AG20443 (cell line): Measurements from ENCODE around the gene ZNF846.
"Not testable (repeated sequence)": the region's sequence is repeated elsewhere in the genome, so short reads cannot be mapped to it uniquely, and the experiment has no call there.

Source experiments
- DNase-seq: peaks from one replicate; pipeline ENCODE4 v3.0.0; 2012; ENCODE audit warnings: low spot score, mixed read lengths

Gene ZNF846

DNA sequence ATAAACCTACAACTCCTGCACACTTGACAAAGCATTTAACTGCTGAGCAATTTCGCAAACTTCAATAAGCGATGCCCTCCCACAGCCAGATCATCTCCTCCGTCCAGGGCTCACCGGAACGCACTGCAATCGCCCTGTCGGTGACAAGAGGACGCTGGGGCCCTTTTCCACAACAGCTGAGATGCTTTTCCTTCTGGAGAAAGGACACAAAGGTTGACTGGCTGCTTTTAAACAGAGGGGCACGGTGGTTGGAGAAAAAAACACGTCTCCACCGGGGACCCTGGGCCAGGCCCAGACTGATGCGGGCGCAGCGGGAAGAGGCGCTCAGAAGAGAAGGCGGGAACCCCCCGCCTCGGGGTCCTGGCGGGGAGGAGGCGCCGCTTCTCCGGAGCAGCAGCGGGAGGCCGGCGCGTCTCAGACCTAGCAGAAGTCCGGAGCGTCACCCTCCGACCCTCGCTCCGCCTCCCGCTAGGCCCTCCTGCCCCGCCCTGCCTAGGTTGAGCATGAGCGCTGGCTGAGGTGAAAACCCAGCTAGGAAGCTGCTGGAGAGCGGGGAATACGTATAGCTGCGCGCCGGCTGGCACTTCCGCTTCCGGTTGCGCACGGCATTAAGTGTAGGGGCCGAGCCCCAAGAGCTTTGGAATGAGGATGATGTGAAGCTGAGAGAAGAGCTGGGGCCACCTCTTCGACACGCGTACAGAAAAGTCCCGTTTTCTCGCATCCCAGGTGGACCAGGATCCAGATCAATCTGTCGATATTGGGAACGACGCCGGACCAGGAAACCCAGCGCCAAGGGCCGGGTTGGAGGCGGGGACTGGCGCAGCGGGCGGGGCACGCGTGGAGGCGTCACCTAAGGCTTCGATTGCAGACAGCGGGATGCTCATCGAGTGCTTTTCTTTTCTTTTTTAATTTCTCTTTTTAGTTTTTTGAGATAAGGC, at the start of gene ZNF846:
Gene ZNF846 (minus strand): TSS at position 564 of the 938 bp plus-strand sequence. CDS start 3,788 bp downstream, outside the sequence.
- peak; percentile 98 for DNase-seq

DNA sequence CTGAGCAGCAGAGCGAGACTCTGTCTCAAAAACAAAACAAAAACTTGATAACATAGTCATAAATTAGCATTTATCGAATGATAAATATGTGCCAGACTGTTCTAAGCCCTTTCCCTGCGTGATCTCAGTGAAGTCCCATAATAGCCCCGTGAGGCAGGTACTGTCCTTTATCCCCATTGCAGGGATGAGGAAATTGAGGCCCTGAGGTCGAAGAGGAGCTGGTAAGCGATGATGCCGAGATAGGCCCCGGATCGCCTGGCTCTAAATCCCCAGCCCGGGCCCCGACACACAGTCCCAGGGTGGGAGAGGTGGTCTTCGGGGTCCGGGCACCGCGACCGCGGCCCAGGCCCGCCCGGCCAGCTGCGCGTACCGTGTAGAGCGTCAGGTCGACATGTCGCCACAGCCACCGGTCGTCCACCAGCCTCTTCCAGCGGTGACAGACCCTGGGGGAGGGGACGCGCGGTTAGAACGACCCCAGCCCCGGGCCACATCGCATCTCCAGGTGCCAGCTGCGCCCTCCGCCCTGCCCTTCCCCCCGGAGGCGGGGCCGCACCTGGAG, 49.7 kb upstream of the ZNF846 start:
- DNase-seq = no peak

DNA sequence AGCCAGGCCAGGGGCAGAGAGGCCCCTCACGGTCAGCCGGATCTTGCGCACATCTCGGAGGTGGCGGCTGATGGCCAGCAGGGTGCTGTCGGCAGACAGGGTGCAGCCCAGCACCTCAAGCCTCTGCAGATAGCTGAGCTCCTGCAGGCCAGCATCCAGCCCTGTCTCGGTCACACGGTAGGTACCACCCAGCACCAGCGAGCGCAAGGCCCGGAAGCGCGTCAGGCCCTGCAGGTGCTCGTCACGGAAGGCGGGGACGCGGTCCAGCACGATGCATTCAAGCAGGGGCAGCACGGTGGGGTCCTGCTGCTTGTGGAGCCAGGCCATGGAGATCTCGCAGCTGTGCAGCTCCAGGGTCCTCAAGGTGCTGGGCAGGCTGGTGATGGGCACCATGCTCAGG, 42.6 kb upstream of the ZNF846 start:
- no peak for DNase-seq

DNA sequence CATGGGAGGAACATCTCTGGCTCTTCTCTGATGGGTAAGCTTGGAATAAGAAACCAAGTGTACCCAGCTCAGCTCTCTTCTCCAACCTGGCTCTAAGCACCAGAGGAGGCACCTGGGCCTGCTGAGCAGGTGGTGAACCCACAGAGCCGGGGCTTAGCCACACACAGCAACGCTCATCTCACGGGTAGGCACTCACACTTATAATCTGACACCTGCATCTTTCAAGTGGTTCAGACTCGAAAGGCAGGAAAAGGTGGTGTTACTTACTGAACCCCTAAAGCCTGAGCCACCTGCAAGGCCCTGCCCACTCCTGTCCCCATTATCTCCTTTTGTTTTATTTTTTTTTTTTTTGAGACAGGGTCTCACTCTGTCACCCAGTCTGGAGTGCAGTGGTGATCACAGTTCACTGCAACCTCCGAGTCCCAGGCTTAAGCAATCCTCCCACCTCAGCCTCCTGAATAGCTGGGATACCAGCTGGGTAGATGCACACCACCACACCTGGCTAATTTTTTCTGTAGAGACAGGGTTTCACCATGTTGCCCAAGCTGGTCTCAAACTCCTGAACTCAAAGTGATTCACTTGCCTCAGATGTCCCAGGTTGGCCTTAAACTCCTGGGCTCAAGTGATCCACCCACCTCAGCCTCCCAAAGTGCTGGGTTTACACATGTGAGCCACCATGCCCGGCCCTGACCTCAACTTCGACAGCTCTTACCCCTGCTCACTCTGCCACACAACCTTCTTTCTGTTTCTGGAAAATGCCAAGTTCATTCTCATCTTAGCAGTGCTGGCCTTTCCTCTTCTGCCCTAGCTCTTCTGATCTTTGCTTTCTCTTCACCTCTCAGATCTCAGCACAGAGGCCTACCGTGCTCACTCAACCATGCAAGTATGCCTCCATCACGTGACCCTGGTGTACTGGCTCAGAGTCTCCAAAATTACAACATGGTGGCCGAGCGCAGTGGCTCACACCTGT, 40.6 kb upstream of the ZNF846 start:
- DNase-seq = no peak

DNA sequence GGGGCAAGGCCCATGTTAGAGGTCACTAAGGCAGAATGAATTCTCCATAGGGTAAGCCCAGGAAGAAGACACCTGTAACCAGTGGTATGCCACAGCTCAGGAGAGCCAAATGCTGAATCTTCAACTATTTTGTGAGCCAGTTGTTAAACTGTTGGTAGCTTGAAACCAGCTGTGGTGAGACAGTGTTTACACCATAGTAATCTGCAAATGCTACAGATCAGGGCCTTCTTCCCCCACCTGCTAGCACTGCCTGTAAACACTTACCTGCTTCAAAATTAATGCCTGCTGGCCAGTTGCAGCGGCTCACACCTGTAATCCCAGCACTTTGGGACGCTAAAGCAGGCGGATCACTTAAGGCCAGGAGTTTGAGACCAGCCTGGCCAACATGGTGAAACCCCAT, 38.3 kb upstream of the ZNF846 start:
- DNase-seq = no peak

DNA sequence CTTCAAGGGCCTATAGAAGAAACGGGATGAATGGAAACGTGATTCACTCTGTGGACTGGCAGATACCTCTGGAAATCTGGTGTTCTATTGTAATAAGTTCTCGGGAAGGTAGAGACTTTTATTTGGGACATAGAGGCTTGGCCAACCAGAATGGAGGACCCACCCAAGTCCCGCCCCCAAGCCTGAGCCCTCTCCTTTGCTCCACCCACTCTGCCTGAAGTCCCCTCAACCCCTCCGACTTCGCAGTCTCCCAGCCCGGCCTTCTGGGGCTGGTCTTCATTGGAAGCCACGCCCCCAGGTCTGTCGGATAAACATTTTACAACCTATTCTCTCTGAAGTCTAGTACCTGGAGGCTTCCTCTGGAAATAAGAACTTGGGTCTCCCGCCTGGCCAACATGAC, 33.4 kb upstream of the ZNF846 start:
- DNase-seq = no peak

DNA sequence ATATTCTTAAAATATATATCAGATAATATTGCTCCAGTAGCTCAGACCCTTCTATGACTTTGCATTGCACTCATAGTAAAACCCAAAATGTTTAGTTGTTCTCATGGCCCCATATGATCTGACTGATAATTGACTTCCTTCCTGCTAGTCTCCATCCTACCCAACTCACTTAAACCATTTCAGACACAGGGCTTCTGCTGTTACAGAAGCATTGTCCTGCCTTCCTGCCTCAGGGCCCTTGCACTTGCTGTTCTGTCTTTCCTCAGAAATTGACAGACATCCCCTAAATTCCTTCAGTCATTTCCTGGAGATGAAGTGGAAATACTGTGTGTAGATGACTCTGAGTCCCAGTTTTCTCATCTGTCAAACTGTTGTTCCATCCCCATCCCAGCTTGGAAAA, 30.6 kb upstream of the ZNF846 start:
- no peak for DNase-seq

DNA sequence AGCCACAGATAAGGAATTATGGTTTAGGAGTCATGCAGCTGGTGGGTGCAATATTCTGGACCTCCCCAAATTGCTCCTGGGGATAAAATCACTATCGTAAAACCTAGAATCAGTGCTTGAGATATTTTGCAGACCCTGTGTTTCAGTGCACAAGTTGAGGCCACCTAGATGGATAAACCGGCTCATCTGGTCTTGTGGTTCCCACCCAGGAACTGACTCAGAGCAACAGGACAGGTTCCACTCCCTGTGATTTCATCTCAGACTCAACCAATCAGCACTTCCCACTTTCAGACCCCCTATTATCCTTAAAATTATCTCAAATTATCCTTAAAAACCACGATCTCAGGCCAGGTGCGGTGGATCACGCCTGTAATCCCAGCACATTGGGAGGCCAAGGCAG, 29.3 kb upstream of the ZNF846 start:
- DNase-seq = no peak

DNA sequence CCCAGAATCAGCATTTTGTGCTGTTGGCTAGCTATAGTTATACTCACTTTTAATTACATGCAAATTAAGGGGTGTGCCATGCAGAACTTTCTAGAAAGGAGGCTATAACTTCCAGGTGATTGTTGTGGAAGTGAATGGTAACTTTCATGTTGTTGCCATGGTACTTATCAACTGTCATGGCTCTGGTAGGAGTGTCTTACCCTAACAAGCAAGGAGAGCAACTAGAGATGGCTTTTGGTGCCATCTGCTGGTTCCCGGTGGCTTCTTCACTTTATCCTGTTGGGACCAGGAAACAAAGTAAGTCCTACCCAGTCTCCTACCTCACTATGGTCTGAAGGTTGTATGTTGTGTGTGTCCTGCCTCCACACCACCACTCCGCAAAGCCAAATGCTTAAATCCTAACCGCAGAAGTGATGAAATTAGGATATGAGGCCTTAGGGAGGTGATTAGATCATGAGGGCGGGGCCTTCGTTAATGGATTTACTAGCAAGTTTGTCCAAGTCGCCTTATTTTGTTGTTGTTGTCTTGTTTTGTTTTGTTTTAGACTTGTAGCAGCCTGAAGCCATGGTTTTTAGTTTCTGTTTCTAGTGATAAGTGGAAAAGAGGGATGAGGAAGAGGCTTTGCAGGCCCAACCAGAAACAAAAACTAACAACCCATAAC, 27.7 kb upstream of the ZNF846 start:
- DNase-seq = peak; percentile 72

DNA sequence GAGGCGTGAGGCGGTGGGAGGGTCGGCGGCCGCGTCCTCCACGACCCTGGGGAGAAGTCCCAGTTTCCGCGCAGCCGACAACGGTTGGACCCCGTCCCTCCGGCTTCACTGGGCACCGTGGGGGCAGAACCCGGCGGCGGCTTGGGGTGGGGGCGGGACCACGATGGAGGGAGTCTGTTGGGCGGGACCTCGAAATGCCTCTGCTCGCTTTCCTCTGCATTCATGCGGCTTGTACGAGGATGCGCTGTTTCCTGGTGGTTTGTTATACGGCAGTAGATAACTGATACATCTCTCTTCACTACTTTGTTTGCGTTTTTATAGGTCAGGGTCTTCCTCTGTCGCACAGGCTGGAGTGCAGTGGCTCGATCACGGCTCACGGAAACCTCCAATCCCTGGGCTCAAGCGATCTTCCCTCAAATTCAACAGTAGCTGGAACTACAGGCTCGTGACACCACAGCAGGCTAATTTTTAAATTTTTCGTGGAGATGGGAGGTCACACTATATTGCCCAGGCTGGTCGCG, 24.6 kb upstream of the ZNF846 start:
- DNase-seq = peak; percentile 43

DNA sequence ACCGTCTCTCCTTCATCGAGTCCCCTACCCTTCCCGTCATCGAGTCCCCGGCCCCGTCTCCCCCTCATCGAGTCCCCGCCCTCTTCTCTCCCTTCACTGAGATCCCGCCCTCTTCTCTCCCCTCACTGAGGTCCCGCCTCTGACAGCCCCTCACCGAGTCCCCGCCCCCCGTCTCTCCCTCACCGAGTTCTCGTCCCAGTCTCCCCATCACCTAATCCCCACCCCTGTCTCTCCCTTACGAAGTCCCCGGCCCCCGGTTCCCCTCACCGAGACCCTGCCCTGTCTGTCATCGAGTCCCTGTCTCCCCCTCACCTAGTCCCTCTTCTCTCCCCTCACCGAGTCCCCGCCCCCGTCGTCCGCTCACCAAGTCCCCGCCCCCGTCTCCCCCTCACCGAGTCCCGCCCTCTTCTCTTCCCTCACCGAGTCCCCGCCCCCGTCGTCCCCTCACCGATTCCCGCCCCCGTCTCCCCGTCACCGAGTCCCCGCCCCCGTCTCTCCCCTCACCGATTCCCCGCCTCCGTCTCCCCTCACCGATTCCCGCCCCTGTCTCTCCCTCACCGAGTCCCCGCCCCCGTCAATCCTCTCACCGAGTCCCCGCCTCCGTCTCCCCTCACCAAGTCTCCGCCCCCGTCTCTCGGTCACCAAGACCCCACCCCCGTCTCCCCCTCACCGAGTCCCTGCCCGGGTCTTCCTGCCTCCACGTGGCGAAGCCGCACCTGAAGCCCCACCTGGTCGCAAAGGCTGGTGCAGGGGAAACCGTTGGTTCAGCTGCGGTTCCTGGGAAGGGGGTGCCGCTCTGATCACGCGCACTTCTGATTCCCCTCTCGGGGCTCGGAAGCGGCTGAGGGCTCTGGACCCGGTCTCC, 23.9 kb upstream of the ZNF846 start:
- peak; percentile 94 for DNase-seq

DNA sequence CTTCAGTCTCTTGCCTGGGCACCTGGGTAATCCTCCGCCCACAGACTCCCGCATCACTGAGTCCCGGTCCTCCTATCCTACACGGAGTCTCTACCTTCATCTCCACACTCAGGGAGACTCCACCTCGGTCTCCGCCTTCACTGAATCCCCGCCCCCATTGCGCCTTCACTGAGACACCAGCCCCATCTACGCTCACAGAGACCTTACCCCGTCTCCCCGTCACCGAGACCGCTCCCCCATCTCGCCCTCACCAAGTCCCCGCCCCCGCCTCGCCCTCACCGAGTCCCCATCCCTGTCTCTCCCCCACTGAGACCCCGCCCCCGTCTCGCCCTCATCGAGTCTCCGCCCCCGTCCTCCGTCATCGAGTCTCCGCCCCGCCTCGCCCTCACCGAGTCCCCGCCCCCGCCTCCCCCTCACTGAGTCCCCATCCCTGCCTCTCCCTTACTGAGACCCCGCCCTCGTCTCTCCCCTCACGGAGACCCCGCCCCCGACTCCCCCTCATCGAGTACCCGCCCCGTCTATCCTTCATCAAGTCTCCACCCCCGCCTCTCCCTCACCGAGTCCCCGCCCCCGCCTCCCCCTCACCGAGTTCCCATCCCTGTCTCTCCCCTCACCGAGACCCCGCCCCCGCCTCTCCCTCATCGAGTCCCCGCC, 23.1 kb upstream of the ZNF846 start:
- DNase-seq = peak; percentile 95

DNA sequence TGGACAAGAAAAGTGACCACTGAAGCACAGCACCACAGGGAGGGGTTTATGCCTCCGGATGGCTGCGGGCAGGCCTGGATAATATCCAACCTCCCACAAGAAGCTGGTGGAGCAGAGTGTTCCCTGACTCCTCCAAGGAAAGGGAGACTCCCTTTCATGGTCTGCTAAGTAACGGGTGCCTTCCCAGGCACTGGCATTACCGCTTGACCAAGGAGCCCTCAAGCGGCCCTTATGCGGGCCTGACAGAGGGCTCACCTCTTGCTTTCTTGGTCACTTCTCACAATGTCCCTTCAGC, 22.5 kb upstream of the ZNF846 start:
- DNase-seq = not testable (repeated sequence)

DNA sequence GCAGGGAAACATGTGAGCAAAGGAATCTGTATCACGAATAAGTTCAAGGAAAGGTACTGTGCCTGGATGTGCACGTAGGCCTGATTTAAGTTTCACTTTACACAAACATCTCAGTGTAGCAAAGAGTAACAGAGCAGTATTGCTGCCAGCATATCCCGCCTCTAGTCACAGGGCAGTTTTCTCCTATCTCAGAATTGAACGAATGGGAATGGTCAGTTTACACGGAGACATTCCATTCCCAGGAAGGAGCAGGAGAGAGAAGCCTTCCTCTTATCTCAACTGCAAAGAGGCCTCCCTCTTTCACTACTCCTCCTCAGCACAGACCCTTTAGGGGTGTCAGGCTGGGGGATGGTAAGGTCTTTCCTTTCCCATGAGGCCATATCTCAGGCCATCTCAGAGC, 21.0 kb upstream of the ZNF846 start:
- not testable (repeated sequence) for DNase-seq

DNA sequence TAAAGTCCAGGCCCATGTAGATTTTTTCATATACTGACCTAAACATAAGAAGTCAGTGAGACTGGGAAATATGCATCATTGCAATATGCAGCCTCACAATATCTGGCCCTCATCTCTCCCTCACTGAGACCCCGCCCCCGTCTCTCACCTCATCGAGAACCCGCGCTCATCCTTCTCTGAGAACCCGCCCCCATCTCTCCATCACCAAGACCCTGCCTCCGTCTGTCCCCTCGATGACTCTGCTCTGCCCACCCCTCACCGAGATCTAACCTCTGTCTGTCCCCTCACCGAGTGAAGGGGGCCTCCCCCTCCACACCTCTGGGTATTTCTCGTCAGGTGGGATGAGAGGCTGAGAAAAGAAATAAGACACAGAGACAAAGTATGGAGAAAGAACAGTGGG, 20.5 kb upstream of the ZNF846 start:
- DNase-seq = no peak

DNA sequence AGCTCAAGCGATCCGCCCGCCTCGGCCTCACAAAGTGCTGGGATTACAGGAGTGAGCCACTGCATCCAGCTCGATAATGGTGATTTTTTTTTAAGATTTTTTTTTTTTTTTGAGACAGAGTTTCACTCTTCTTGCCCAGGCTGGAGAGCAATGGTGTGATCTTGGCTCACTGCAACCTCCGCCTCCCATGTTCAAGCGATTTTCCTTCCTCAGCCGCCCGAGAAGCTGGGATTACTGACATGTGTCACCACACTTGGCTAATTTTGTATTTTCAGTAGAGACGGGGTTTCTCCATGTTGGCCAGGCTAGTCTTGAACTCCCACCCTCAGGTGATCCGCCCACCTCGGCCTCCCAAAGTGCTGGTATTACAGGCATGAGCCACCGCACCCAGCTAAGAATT, 20.1 kb upstream of the ZNF846 start:
- DNase-seq = not testable (repeated sequence)

DNA sequence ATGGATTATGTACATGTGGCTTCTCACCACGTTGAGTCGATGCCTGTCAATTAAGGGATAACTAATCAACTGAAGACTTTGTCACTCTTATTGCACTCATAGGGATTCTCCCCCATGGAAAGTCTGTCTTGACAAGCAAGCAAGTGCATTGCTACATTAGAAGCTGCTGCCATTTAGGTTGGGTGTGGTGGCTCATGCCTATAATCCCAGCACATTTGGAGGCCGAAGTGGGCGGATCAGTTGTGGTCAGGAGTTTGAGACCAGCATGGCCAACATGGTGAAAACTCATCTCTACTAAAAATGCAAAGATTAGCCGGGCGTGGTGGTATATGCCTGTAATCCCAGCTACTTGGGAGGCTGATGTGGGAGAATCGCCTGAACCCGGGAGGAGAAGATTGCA, 18.3 kb upstream of the ZNF846 start:
- DNase-seq = no peak

DNA sequence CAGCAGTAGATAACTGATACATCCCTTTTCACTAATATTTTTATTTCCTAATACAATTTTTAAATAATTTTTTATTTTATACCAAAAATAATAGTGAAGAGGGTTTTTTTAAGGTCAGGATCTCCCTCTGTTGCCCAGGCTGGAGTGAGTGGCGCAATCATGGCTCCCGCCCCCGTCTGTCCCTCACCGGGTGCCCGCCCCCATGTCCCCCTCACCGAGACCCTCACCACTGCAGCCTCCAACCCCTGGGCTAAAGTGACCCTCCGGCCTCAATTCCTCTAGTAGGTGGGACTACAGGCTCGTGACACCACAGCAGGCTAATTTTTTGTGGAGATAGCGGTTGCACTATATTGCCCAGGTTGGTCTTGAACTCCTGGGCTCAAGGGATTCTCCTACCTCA, 17.8 kb upstream of the ZNF846 start:
- no peak for DNase-seq

DNA sequence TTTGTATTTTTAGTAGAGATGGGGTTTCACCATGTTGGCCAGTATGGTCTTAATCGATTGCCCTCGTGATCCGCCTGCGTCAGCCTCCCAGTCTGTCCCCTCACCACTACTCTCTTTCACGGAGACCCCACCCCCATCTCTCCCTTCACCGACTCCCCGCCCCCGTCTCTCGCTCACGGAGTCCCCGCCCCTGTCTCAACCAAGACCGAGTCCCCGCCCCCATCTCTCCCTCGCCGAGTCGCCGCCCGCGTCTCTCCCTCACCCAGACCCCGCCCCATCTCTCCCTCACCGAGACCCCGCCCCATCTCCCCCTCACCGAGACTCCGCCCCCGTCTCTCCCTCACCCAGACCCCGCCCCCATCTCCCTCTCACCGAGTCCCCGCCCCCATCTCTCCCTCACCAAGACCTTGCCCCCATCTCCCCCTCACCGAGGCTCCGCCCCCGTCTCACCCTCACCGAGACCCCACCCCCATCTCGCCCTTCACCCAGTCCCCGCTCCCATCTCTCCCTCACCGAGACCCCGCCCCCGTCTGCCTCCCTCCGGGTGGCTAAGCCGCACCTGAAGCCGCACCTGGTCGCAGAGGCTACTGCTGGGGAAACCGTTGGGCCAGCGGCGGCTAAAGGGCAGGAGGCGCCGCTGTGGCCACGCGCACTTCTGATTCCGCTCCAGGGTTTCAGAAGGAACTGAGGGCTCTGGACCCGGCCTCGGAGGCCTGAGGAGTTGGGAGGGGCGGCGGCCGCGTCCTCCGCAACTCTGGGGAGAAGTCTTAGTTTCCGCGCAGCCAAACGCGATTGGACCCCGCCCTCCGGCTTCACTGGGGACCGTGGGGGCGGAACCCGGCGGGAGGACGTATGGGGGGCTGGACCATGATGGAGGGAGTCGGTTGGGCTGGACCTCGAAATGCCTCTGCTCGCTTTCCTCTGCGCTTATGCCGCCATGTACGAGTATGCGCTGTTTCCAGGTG, 17.1 kb upstream of the ZNF846 start:
- peak; percentile 97 for DNase-seq
